ENCODE data around the gene ACOX2. TPM values are rescaled to one million over a fixed set of nuclear protein-coding genes. Genes with fewer than 3 reads are reported as not detected.

ACOX2 gene
- total and polyA plus RNA-seq, 2 donors (not counting 3 experiments of a cell fraction or from before 2014, with no cell fraction given) = 1.5 to 10.5 TPM

DNA sequence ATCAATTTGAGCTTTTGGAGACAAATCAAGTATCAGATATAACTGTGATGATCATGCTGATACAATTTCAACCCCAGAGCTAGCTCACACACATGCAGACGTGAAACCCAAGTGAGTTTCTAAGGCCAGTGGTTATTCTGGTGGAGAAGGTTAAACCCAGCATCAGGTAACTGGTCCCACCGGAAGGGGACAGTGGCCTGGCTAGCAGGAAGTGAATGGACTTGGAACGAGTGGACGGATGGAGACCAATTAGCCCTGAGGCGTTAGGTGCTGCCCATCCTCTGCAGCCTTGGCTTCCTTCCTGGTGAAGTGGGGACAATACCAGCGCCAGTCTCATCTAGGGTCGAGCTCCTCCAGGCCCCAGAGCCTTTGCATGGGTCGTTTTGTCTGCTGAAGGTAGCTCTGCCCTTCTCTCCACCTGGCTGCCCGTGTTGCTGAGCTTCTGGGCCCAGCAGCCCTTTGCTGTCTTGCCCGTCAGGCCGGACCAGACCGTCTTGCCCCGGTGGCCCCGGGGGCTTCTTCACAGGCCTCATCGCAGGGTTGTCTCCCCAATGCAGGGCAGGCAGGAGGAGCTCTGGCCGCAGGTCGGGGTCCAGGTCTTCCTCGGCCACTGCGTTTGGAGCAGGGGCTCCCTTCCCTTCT, 46.0 kb downstream of the ACOX2 start:
- Histone ChIP-seq H4K20me1 (replicated peaks; ENCODE audit: control insufficient read depth, extremely low read depth, insufficient read depth, low read length) (no peaks in the 10 kb centered on the region), H3K27ac (ENCODE audit: insufficient read depth, low read depth, low read length) (peak overlapping the region; percentile 5), H3K9me1 (replicated peaks; ENCODE audit: control insufficient read depth, extremely low read depth, insufficient read depth, low read length) (no peaks in the 10 kb centered on the region), H3K4me2 (ENCODE audit: insufficient read depth, low read length) (peak overlapping the region; percentile 64), H3K79me2 (ENCODE audit: control insufficient read depth, insufficient read depth, low read length) (peaks cover 27% of the 10 kb centered on the region), H2AFZ (ENCODE audit: low read depth, low read length) (peak overlapping the region; percentile 86), H3K4me1 (ENCODE audit: control insufficient read depth, extremely low read depth, insufficient read depth, low read length) (peaks cover 16% of the 10 kb centered on the region), H3K27me3 (ENCODE audit: control insufficient read depth in 2 of 2, insufficient read depth in 2 of 2, low read length in 2 of 2) (peaks cover 2 to 5% of the 10 kb centered on the region in 2 experiments), H3K9me3 (replicated peaks; ENCODE audit: control insufficient read depth, insufficient read depth, low read length) (no peaks in the 10 kb centered on the region), H3K36me3 (ENCODE audit: control insufficient read depth in 2 of 2, extremely low read depth in 1 of 2, insufficient read depth in 2 of 2, low read length in 2 of 2) (no peaks in the 10 kb centered on the region), H3K9ac (replicated peaks; ENCODE audit: extremely low read depth, insufficient read depth, low read length) (peak overlapping the region; percentile 35), H3K4me3 (replicated peaks in 1 of 3; ENCODE audit: insufficient read depth in 1 of 3, low read depth in 1 of 3, low read length in 3 of 3) (peak overlapping the region; percentile 14 to 41 (median 28))
- CTCF ChIA-PET = interaction anchor here (0.7 to 4.7 kb wide), 10 partner anchors 12 to 184 kb away, joined by 3 to 27 read pairs (median 8); partner anchors contain the start of genes HTD2, PXK and RPP14
- FAIRE-seq = no peak
- intact Hi-C loops (cut with micrococcal nuclease) (loop anchor here (1.0 kb wide), 6 partner anchors 28 to 185 kb away; partner anchors contain the start of genes HTD2, PDHB and RPP14), dilution Hi-C loops (cut with MboI; ENCODE audit: extremely low pct_ligation_motif_present, low sequenced_read_pairs) (no loop called here)
- TF ChIP-seq MYC (IDR thresholded peaks at IDR 0.05; ENCODE audit: low read depth, low read length) (no peak), EZH2 (IDR thresholded peaks at IDR 0.05; ENCODE audit: borderline replicate concordance, low read depth, low read length, severe bottlenecking) (no peak), GATA2 (IDR thresholded peaks at IDR 0.05; ENCODE audit: insufficient read depth, insufficient read length, low read depth, low read length) (no peak), JUN (IDR thresholded peaks at IDR 0.05; ENCODE audit: borderline replicate concordance, insufficient read depth, insufficient read length, low read depth) (no peak)
- DNase-seq (ENCODE audit: low read depth, low spot score) = no peak
- no TSS peak for BruUV-seq (replicated peaks)
- POLR2A ChIA-PET = no interaction called here

DNA sequence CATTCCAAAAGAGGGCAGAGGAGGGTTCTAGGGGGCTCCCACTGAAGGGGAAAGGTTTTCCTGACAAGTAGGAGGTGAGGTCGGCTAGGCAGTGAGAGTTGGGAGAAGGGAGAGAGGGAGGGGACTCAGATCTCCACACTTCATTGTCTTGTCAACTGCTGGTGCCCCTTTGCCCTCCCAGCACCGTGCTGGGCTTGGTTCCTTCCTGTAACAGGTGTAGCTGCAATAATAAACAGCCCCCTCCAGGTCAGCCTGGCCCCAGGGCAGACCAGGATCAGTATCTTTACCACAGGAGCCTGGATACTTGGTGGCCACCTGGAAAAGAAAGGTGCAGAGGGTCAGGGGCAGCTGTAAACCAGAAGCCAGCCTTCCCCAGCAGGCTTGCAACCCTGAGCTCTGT, 48.0 kb downstream of the ACOX2 start:
- intact Hi-C loops (cut with micrococcal nuclease) (no loop called here), dilution Hi-C loops (cut with MboI; ENCODE audit: extremely low pct_ligation_motif_present, low sequenced_read_pairs) (no loop called here)
- ChIA-PET CTCF (no interaction called here), POLR2A (no interaction called here)
- Histone ChIP-seq H3K9me3 (replicated peaks; ENCODE audit: control insufficient read depth, insufficient read depth, low read length) (no peaks in the 10 kb centered on the region), H3K9me1 (replicated peaks; ENCODE audit: control insufficient read depth, extremely low read depth, insufficient read depth, low read length) (no peaks in the 10 kb centered on the region), H3K4me1 (ENCODE audit: control insufficient read depth, extremely low read depth, insufficient read depth, low read length) (peaks cover 16% of the 10 kb centered on the region), H3K27me3 (ENCODE audit: control insufficient read depth in 2 of 2, insufficient read depth in 2 of 2, low read length in 2 of 2) (peaks cover 5 to 6% of the 10 kb centered on the region in 2 experiments), H3K9ac (replicated peaks; ENCODE audit: extremely low read depth, insufficient read depth, low read length) (no peak overlapping the region), H3K27ac (ENCODE audit: insufficient read depth, low read depth, low read length) (no peak overlapping the region), H3K4me2 (ENCODE audit: insufficient read depth, low read length) (no peak overlapping the region), H3K4me3 (replicated peaks in 1 of 3; ENCODE audit: insufficient read depth in 1 of 3, low read depth in 1 of 3, low read length in 3 of 3) (no peak overlapping the region), H3K79me2 (ENCODE audit: control insufficient read depth, insufficient read depth, low read length) (peaks cover 16% of the 10 kb centered on the region), H4K20me1 (replicated peaks; ENCODE audit: control insufficient read depth, extremely low read depth, insufficient read depth, low read length) (no peaks in the 10 kb centered on the region), H3K36me3 (ENCODE audit: control insufficient read depth in 2 of 2, extremely low read depth in 1 of 2, insufficient read depth in 2 of 2, low read length in 2 of 2) (no peaks in the 10 kb centered on the region), H2AFZ (ENCODE audit: low read depth, low read length) (no peak overlapping the region)
- BruUV-seq (replicated peaks) = no TSS peak
- TF ChIP-seq, protein P1, sequence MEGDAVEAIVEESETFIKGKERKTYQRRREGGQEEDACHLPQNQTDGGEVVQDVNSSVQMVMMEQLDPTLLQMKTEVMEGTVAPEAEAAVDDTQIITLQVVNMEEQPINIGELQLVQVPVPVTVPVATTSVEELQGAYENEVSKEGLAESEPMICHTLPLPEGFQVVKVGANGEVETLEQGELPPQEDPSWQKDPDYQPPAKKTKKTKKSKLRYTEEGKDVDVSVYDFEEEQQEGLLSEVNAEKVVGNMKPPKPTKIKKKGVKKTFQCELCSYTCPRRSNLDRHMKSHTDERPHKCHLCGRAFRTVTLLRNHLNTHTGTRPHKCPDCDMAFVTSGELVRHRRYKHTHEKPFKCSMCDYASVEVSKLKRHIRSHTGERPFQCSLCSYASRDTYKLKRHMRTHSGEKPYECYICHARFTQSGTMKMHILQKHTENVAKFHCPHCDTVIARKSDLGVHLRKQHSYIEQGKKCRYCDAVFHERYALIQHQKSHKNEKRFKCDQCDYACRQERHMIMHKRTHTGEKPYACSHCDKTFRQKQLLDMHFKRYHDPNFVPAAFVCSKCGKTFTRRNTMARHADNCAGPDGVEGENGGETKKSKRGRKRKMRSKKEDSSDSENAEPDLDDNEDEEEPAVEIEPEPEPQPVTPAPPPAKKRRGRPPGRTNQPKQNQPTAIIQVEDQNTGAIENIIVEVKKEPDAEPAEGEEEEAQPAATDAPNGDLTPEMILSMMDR (IDR thresholded peaks at IDR 0.05; ENCODE audit: extremely low read depth in 1 of 2, insufficient read depth in 1 of 2, low read depth in 1 of 2, low read length in 2 of 2) = no peak
- TF ChIP-seq POLR2AphosphoS5 (IDR thresholded peaks at IDR 0.05; ENCODE audit: insufficient read depth, low read depth, low read length) = no peak
- no peak for TF ChIP-seq FOS (IDR thresholded peaks at IDR 0.05; ENCODE audit: borderline replicate concordance, insufficient read depth, low read length)
- no peak for TF ChIP-seq GATA2 (IDR thresholded peaks at IDR 0.05; ENCODE audit: insufficient read depth, insufficient read length, low read depth, low read length)
- no peak for TF ChIP-seq EZH2 (IDR thresholded peaks at IDR 0.05; ENCODE audit: borderline replicate concordance, low read depth, low read length, severe bottlenecking)
- TF ChIP-seq JUN (IDR thresholded peaks at IDR 0.05; ENCODE audit: borderline replicate concordance, insufficient read depth, insufficient read length, low read depth) = no peak
- TF ChIP-seq MYC (IDR thresholded peaks at IDR 0.05; ENCODE audit: low read depth, low read length) = no peak
- TF ChIP-seq POLR2A (IDR thresholded peaks at IDR 0.05; ENCODE audit: low read depth, low read length) = no peak
- TF ChIP-seq, protein P2, sequence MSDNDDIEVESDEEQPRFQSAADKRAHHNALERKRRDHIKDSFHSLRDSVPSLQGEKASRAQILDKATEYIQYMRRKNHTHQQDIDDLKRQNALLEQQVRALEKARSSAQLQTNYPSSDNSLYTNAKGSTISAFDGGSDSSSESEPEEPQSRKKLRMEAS (IDR thresholded peaks at IDR 0.05; ENCODE audit: insufficient read depth, insufficient read length) = no peak
- DNase-seq (ENCODE audit: low read depth, low spot score) (no peak), FAIRE-seq (no peak)
